Ishikawa (cell line): Measurements from ENCODE around the gene RASGRP1.

Experiments
- CEBPB ChIP-seq: IDR thresholded peaks from 2 replicates; pipeline ENCODE4 v1.6.1; 2012
- CREB1 ChIP-seq: IDR thresholded peaks from 2 replicates; pipeline ENCODE4 v1.6.1; 2012; ENCODE audit warnings: low read depth
- EGR1 ChIP-seq: IDR thresholded peaks from 2 replicates; pipeline ENCODE4 v1.6.1; 2012
- EP300 ChIP-seq: IDR thresholded peaks from 2 replicates; pipeline ENCODE4 v1.6.1; 2012; ENCODE audit warnings: borderline replicate concordance
- FOXM1 ChIP-seq: IDR thresholded peaks from 2 replicates; pipeline ENCODE4 v1.6.1; 2012; ENCODE audit warnings: low read depth, borderline replicate concordance
- NFIC ChIP-seq: IDR thresholded peaks from 2 replicates; pipeline ENCODE4 v1.6.1; 2012
- RAD21 ChIP-seq: IDR thresholded peaks from 2 replicates; pipeline ENCODE4 v1.6.1; 2012; ENCODE audit warnings: low read depth
- TAF1 ChIP-seq: IDR thresholded peaks from 2 replicates; pipeline ENCODE4 v1.6.1; 2012; ENCODE audit warnings: low read depth, mild to moderate bottlenecking
- TCF12 ChIP-seq: IDR thresholded peaks from 2 replicates; pipeline ENCODE4 v1.6.1; 2012; ENCODE audit warnings: low read depth
- TEAD4 ChIP-seq: IDR thresholded peaks from 2 replicates; pipeline ENCODE4 v1.6.1; 2012
- YY1 ChIP-seq: IDR thresholded peaks from 2 replicates; pipeline ENCODE4 v1.6.1; 2012; ENCODE audit warnings: low read depth
- ZBTB7A ChIP-seq: IDR thresholded peaks from 2 replicates; pipeline ENCODE4 v1.6.1; 2012; ENCODE audit warnings: low read depth
- TF ChIP-seq, protein P1 (sequence below): IDR thresholded peaks from 2 replicates; pipeline ENCODE4 v1.6.1; 2012
- TF ChIP-seq, protein P2 (sequence below): IDR thresholded peaks from 2 replicates; pipeline ENCODE4 v1.6.1; 2012
- TF ChIP-seq, protein P3 (sequence below): IDR thresholded peaks from 2 replicates; pipeline ENCODE4 v1.6.1; 2012; ENCODE audit warnings: low read depth, mild to moderate bottlenecking

The RASGRP1 gene

DNA sequence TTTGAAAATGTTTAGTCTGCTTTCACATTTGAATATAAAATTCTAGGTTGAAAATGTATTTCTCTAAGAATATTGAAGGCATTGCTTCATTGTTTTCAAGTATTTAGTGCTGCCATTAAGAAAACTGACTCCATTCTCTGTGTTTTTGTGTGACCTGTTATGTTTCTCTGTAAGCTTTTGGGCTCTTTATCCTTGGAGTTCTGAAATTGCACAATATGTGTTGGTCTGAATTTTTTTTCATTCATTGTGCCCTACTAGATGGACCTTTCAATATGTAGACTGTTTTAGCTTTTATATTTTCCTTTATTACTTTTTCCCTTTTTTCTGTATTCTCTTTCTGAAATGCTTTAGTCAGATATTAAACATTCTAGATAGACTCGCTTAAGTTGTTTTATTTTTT, 88.5 kb downstream of the RASGRP1 start:
- TF ChIP-seq, protein P1, sequence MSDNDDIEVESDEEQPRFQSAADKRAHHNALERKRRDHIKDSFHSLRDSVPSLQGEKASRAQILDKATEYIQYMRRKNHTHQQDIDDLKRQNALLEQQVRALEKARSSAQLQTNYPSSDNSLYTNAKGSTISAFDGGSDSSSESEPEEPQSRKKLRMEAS: no peak
- no peak for TF ChIP-seq NFIC
- TF ChIP-seq EP300: no peak
- no peak for TF ChIP-seq ZBTB7A
- no peak for TF ChIP-seq CEBPB
- no peak for TF ChIP-seq CREB1
- TF ChIP-seq YY1: no peak
- TF ChIP-seq, protein P2, sequence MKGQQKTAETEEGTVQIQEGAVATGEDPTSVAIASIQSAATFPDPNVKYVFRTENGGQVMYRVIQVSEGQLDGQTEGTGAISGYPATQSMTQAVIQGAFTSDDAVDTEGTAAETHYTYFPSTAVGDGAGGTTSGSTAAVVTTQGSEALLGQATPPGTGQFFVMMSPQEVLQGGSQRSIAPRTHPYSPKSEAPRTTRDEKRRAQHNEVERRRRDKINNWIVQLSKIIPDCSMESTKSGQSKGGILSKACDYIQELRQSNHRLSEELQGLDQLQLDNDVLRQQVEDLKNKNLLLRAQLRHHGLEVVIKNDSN: no peak
- TF ChIP-seq, protein P3, sequence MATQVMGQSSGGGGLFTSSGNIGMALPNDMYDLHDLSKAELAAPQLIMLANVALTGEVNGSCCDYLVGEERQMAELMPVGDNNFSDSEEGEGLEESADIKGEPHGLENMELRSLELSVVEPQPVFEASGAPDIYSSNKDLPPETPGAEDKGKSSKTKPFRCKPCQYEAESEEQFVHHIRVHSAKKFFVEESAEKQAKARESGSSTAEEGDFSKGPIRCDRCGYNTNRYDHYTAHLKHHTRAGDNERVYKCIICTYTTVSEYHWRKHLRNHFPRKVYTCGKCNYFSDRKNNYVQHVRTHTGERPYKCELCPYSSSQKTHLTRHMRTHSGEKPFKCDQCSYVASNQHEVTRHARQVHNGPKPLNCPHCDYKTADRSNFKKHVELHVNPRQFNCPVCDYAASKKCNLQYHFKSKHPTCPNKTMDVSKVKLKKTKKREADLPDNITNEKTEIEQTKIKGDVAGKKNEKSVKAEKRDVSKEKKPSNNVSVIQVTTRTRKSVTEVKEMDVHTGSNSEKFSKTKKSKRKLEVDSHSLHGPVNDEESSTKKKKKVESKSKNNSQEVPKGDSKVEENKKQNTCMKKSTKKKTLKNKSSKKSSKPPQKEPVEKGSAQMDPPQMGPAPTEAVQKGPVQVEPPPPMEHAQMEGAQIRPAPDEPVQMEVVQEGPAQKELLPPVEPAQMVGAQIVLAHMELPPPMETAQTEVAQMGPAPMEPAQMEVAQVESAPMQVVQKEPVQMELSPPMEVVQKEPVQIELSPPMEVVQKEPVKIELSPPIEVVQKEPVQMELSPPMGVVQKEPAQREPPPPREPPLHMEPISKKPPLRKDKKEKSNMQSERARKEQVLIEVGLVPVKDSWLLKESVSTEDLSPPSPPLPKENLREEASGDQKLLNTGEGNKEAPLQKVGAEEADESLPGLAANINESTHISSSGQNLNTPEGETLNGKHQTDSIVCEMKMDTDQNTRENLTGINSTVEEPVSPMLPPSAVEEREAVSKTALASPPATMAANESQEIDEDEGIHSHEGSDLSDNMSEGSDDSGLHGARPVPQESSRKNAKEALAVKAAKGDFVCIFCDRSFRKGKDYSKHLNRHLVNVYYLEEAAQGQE: no peak
- no peak for TF ChIP-seq TCF12

DNA sequence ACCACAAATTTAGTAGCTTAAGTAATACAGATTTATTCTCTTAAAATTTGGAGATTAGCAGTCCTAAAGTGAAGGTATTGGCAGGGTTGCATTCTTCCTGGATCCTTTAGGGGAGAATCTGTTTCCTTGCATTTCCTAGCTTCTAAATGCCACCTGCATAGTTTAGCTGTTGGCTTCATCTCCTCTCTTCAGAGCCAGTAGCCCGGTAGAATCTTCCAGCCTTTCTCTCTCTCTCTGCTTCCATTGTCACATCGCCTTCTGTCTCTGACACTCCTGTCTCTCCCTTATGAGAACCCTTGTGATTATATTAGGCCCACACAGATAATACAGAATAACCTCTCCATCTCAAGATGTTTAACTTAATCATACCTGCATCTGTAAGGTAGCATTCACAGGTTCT, 89.3 kb downstream of the RASGRP1 start:
- no peak for TF ChIP-seq TAF1
- no peak for TF ChIP-seq TEAD4
- TF ChIP-seq CEBPB: no peak
- no peak for TF ChIP-seq FOXM1
- no peak for TF ChIP-seq TCF12
- no peak for TF ChIP-seq YY1
- TF ChIP-seq, protein P2: no peak
- no peak for TF ChIP-seq NFIC
- TF ChIP-seq, protein P3: no peak
- no peak for TF ChIP-seq EGR1
- no peak for TF ChIP-seq RAD21
- TF ChIP-seq EP300: no peak
- no peak for TF ChIP-seq CREB1
- TF ChIP-seq ZBTB7A: no peak
- TF ChIP-seq, protein P1: no peak

DNA sequence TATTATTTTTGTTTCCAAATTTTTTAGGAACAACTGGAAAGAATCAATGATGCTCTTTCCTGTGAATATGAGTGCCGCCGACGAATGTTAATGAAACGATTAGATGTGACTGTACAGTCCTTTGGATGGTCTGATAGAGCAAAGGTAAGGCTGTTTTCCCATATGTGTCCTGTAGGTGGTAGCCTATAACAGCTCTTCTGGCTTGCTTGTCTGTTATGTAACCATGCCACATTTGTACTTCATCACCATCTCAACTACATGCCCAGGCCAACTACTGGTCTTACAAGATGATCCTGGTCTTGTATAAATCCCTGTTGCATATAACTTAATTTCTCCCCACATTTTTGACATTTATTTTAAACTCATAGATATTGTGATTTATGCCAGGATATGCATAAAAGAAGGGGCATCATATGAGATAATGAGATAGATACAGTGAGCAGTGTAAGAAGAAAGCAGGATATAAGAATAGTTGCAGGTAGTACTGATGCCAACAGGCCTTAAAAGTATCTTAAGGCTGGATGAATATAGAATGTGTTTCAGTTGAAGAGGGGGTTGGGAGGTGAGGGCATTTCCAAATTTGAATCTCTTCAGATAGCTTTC, 90.4 kb downstream of the RASGRP1 start:
- TF ChIP-seq CEBPB (no peak), RAD21 (peak; percentile 55), EGR1 (no peak)
- TF ChIP-seq, protein P3: no peak

DNA sequence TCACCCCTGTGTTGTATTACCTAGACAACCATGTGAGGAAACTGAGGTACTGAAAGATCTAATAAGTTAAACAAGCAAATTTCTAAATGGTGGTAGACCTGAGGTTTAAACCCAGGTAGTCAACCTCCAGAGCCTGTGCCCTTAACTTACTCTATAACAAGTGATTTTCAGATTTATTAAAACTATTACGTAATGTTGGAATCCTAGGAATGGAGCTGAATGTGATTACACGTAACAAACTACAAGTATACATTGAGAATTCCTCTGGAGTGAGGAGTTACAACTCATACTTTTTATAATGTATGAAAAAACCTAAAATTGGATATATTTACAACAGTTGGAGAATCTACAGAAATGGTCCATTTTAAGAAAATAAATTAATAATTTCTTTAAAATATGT, 92.6 kb downstream of the RASGRP1 start:
- TF ChIP-seq CREB1 (no peak), YY1 (no peak), EGR1 (no peak), FOXM1 (no peak), CEBPB (no peak), NFIC (no peak), TEAD4 (no peak), ZBTB7A (no peak), TAF1 (no peak), EP300 (no peak), RAD21 (no peak), TCF12 (no peak)
- TF ChIP-seq, protein P1: no peak
- TF ChIP-seq, protein P2: no peak
- TF ChIP-seq, protein P3: no peak
